ENCODE measurements around the gene AHSP.
"Not testable (repeated sequence)": the region's sequence is repeated elsewhere in the genome, so short reads cannot be mapped to it uniquely, and the experiment has no call there.

Gene AHSP

GRCh38 chr16:31532120-31532519 is 4.4 kb downstream of the AHSP start:
- DNase-seq (ENCODE audit: low spot score) = no peak

GRCh38 chr16:31532896-31533295 is 5.2 kb downstream of the AHSP start:
- no peak for DNase-seq (ENCODE audit: low spot score)

- no peak for DNase-seq (ENCODE audit: low spot score)
Measured at GRCh38 chr16:31535737-31536136, 8.0 kb downstream of the AHSP start.

- DNase-seq (ENCODE audit: low spot score) = no peak
Measured at GRCh38 chr16:31536804-31537361, 9.2 kb downstream of the AHSP start.

GRCh38 chr16:31537362-31538242 is 9.9 kb downstream of the AHSP start:
- no peak for DNase-seq (ENCODE audit: low spot score)

- not testable (repeated sequence) for DNase-seq (ENCODE audit: low spot score)
Measured at GRCh38 chr16:31538243-31538598, 10.5 kb downstream of the AHSP start.

GRCh38 chr16:31539762-31540161 is 12.1 kb downstream of the AHSP start:
- not testable (repeated sequence) for DNase-seq (ENCODE audit: low spot score)

- DNase-seq (ENCODE audit: low spot score) = no peak
Measured at GRCh38 chr16:31542763-31543162, 15.1 kb downstream of the AHSP start.

GRCh38 chr16:31561426-31562233 is 33.9 kb downstream of the AHSP start:
- no peak for DNase-seq (ENCODE audit: low spot score)

- DNase-seq (ENCODE audit: low spot score) = no peak
Measured at GRCh38 chr16:31568577-31569359, 41.1 kb downstream of the AHSP start.

- DNase-seq (ENCODE audit: low spot score) = no peak
Measured at GRCh38 chr16:31569360-31569717, 41.6 kb downstream of the AHSP start.

- DNase-seq (ENCODE audit: low spot score) = no peak
Measured at GRCh38 chr16:31572821-31573220, 45.1 kb downstream of the AHSP start.

- DNase-seq (ENCODE audit: low spot score) = not testable (repeated sequence)
Measured at GRCh38 chr16:31574159-31574558, 46.5 kb downstream of the AHSP start.

GRCh38 chr16:31577411-31577810 is 49.7 kb downstream of the AHSP start:
- no peak for DNase-seq (ENCODE audit: low spot score)

All from HuH-7.5 (cell line).